Measurements from ENCODE around the gene DPH7. TPM values are rescaled to one million over a fixed set of nuclear protein-coding genes. Genes with fewer than 3 reads are reported as not detected.

The DPH7 gene
- total and polyA plus RNA-seq, 2 of the 8 experiments (the other 6 are each of a cell fraction or from before 2014, with no cell fraction given), result 44.6 to 45.5 TPM

DNA sequence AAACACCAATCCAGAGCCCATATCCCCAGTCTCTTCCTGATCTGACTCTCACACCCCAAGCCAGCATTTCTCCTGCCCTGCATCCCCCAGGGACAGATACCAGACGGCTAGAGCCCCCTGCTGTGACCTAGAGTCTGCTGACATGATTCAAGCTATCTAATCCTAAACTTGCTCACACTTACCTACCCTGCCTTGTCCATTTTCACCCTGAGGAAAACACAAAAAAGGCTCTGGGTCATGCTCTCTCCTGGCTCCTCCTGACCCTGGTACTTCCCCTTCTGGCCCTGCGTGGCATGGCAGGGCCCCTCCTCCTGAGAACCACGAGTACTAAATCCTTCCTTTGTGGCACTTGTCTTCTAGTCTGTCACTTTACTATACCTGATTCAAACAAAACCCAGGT lies 23.9 kb upstream of the DPH7 start:
- Histone ChIP-seq H3K56ac (replicated peaks; ENCODE audit: insufficient read length, low read depth, low read length) (no peak overlapping the region), H3K4me3 (ENCODE audit: extremely low read depth in 1 of 4, insufficient read depth in 2 of 4, low read depth in 3 of 4, low read length in 4 of 4) (no peak overlapping the region), H3K4me2 (ENCODE audit: insufficient read depth in 1 of 2, low read depth in 2 of 2, low read length in 2 of 2) (no peak overlapping the region), H3K14ac (ENCODE audit: insufficient read length) (no peak overlapping the region), H3K79me1 (ENCODE audit: low read depth, low read length) (peaks cover 3% of the 10 kb centered on the region; the same call in 1 of the 2 replicates), H2BK12ac (ENCODE audit: low read depth, low read length) (no peak overlapping the region), H3K23ac (ENCODE audit: insufficient read length) (no peak overlapping the region), H3K27me3 (replicated peaks in 1 of 4; ENCODE audit: control insufficient read depth in 3 of 4, extremely low read depth in 1 of 4, insufficient read depth in 3 of 4, low read length in 3 of 4) (peaks cover 0 to 9% (median 2%) of the 10 kb centered on the region in 4 experiments; a peak in 2 of 7 replicates), H4K5ac (ENCODE audit: insufficient read length, low read depth, low read length) (no peak overlapping the region), H3K18ac (ENCODE audit: extremely low read depth, low read length) (no peak overlapping the region), H4K91ac (replicated peaks; ENCODE audit: insufficient read length, low read length) (no peak overlapping the region), H2BK15ac (ENCODE audit: low read length) (peak overlapping the region; percentile 65; the same call in 1 of the 2 replicates), H3K79me2 (ENCODE audit: control insufficient read depth in 1 of 2, insufficient read depth in 2 of 2, low read length in 2 of 2) (no peaks in the 10 kb centered on the region; a peak in 1 of 4 replicates), H3K27ac (ENCODE audit: low read depth, low read length) (no peak overlapping the region), H3K9me3 (ENCODE audit: insufficient read depth in 2 of 2, low read depth in 1 of 2, low read length in 1 of 2) (no peaks in the 10 kb centered on the region), H2BK120ac (replicated peaks; ENCODE audit: low read depth, low read length) (no peak overlapping the region), H3K9ac (replicated peaks in 1 of 4; ENCODE audit: extremely low read depth in 1 of 4, low read depth in 3 of 4, low read length in 3 of 4) (no peak overlapping the region), H3K4me1 (replicated peaks in 1 of 4; ENCODE audit: control insufficient read depth in 3 of 4, insufficient read depth in 4 of 4, low read length in 3 of 4) (peaks cover 0 to 17% (median 8%) of the 10 kb centered on the region in 4 experiments; a peak in 6 of 7 replicates), H2BK20ac (ENCODE audit: low read length) (no peak overlapping the region), H2BK5ac (ENCODE audit: low read depth, low read length) (no peak overlapping the region), H2AFZ (ENCODE audit: low read length) (no peak overlapping the region), H3K4ac (replicated peaks; ENCODE audit: insufficient read length, low read depth, low read length) (no peak overlapping the region), H4K20me1 (replicated peaks in 1 of 2; ENCODE audit: control insufficient read depth in 1 of 2, insufficient read depth in 2 of 2, low read length in 2 of 2) (peaks cover 4 to 15% of the 10 kb centered on the region in 2 experiments), H3K23me2 (ENCODE audit: low read depth, low read length) (peaks cover 4% of the 10 kb centered on the region; the same call in 1 of the 2 replicates), H3K36me3 (ENCODE audit: control insufficient read depth in 2 of 4, insufficient read depth in 4 of 4, low read length in 3 of 4) (no peaks in the 10 kb centered on the region), H2AK5ac (ENCODE audit: low read depth, low read length) (no peak overlapping the region), H4K8ac (ENCODE audit: extremely low read depth, insufficient read depth, low read length) (no peak overlapping the region)
- no peak for DNase-seq (ENCODE audit: low read depth in 1 of 2, low spot score in 2 of 2)
- FAIRE-seq, result no peak
- TF ChIP-seq TEAD4 (IDR thresholded peaks at IDR 0.05; ENCODE audit: low read depth, low read length) (no peak), RAD21 (IDR thresholded peaks at IDR 0.05 in 1 of 2, conservative IDR thresholded peaks at IDR 0.05 in 1 of 2; ENCODE audit: low read depth in 2 of 2, low read length in 2 of 2) (peak in 1 of 2 experiments; percentile 5; a peak in 1 of 4 replicates)
- TF ChIP-seq, protein P1, sequence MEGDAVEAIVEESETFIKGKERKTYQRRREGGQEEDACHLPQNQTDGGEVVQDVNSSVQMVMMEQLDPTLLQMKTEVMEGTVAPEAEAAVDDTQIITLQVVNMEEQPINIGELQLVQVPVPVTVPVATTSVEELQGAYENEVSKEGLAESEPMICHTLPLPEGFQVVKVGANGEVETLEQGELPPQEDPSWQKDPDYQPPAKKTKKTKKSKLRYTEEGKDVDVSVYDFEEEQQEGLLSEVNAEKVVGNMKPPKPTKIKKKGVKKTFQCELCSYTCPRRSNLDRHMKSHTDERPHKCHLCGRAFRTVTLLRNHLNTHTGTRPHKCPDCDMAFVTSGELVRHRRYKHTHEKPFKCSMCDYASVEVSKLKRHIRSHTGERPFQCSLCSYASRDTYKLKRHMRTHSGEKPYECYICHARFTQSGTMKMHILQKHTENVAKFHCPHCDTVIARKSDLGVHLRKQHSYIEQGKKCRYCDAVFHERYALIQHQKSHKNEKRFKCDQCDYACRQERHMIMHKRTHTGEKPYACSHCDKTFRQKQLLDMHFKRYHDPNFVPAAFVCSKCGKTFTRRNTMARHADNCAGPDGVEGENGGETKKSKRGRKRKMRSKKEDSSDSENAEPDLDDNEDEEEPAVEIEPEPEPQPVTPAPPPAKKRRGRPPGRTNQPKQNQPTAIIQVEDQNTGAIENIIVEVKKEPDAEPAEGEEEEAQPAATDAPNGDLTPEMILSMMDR (IDR thresholded peaks at IDR 0.05; ENCODE audit: control extremely low read depth in 1 of 3, insufficient read depth in 1 of 3, low read depth in 1 of 3, low read length in 3 of 3), result peak in 1 of 3 experiments; percentile 26; a peak in 1 of 4 replicates
- WGBS, 2 experiments (ENCODE audit: extremely low coverage in 1 of 2, insufficient coverage in 1 of 2, insufficient read length in 1 of 2, insufficient replicate concordance in 2 of 2, low coverage in 1 of 2, low lambda C conversion rate in 2 of 2, missing lambda C conversion rate in 1 of 2), result 41% methylated on average over 3 of the region's 3 CpGs; no CpG with 5 or more reads in 1 of the 2 experiments
- POLR2A ChIA-PET (ENCODE audit: partially characterized antibody), result interaction anchor here (1.3 to 3.1 kb wide), 3 partner anchors 11 to 17 kb away, joined by 4 to 14 read pairs (median 13); partner anchors contain the start of genes EHMT1 and ZMYND19
- CTCF ChIA-PET (ENCODE audit: partially characterized antibody), result interaction anchor here (0.7 to 2.4 kb wide), 12 partner anchors 8 to 119 kb away, joined by 3 to 12 read pairs (median 4); partner anchors contain the start of gene EHMT1
